ENCODE results near the gene ENTHD1. TPM values are rescaled to one million over a fixed set of nuclear protein-coding genes. Genes with fewer than 3 reads are reported as not detected.

The ENTHD1 gene
- total RNA-seq, 4 donors from 2014 or later, result 0.42 to 3.3 (median 1.8) TPM

DNA sequence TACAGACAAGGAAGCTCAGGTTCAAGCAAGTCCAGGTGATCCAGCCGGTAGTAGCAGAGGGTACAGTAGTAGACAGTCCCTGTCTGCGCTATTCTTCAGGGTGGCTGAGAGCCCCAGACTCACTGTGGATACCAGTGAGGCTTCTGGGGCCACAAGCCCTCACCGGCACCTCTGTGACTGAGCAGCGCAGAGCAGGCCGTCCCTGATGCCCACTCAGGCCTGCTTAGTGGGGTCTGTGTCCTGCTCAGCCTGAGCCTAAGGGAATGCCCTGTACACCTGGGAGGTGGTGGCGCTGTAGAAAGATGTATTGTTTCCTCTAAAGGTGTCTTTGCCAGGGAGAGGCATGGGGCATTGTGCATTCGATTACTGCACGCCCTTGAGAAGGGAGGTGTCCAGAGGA lies 179.2 kb downstream of the ENTHD1 start:
- Histone ChIP-seq H3K27me3 (peaks cover 0 to 11% of the 10 kb centered on the region in 2 donors), H3K9me3 (no peaks in the 10 kb centered on the region), H3K4me1 (no peaks in the 10 kb centered on the region), H3K4me3 (no peak overlapping the region), H3K27ac (no peak overlapping the region), H3K36me3 (no peaks in the 10 kb centered on the region)
- DNase-seq (ENCODE audit: low spot score in 2 of 2), result no peak
- no peak for TF ChIP-seq EP300 (IDR thresholded peaks at IDR 0.05)
- TF ChIP-seq POLR2A (IDR thresholded peaks at IDR 0.05), result no peak
- TF ChIP-seq, protein P1, sequence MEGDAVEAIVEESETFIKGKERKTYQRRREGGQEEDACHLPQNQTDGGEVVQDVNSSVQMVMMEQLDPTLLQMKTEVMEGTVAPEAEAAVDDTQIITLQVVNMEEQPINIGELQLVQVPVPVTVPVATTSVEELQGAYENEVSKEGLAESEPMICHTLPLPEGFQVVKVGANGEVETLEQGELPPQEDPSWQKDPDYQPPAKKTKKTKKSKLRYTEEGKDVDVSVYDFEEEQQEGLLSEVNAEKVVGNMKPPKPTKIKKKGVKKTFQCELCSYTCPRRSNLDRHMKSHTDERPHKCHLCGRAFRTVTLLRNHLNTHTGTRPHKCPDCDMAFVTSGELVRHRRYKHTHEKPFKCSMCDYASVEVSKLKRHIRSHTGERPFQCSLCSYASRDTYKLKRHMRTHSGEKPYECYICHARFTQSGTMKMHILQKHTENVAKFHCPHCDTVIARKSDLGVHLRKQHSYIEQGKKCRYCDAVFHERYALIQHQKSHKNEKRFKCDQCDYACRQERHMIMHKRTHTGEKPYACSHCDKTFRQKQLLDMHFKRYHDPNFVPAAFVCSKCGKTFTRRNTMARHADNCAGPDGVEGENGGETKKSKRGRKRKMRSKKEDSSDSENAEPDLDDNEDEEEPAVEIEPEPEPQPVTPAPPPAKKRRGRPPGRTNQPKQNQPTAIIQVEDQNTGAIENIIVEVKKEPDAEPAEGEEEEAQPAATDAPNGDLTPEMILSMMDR (IDR thresholded peaks at IDR 0.05), result no peak
- WGBS, 2 donors, result 92 to 93% methylated on average over 8 of the region's 8 CpGs

DNA sequence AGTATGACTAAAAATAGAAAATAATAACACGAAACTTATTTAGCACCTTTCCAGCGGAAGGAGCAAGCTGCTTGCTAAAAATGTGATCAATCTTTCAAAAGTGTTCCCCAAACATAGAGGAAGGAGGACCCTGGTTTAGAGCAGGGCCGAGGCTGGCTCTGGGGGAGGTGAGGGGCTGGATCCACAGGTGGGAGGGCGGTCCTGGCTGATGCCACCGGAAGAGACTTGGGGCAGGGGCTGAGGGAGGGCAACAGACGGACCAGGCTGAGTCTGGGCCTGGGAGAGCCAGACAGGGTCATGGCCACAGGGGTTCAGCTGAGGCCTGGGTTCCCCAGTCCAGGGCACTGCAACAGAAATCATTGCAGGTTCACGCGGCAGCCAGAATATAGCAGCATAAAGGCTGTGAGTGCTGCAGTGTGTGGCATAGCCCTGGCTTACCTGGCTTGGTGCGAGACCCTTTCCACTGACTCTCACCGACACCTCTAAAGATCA lies 179.7 kb downstream of the ENTHD1 start:
- H3K27ac ChIP-seq, result no peak overlapping the region
- 76 to 82% methylated on average over 8 to 10 of the region's 10 CpGs for WGBS, 2 donors
- no peaks in the 10 kb centered on the region for H3K36me3 ChIP-seq
- H3K4me3 ChIP-seq, result no peak overlapping the region
- no peaks in the 10 kb centered on the region for H3K9me3 ChIP-seq
- H3K27me3 ChIP-seq, result peaks cover 0 to 11% of the 10 kb centered on the region in 2 donors
- DNase-seq (ENCODE audit: low spot score in 2 of 2), result no peak
- no peaks in the 10 kb centered on the region for H3K4me1 ChIP-seq
- TF ChIP-seq POLR2A (IDR thresholded peaks at IDR 0.05) (no peak), EP300 (IDR thresholded peaks at IDR 0.05) (no peak)
- TF ChIP-seq, protein P1 (IDR thresholded peaks at IDR 0.05), result no peak

DNA sequence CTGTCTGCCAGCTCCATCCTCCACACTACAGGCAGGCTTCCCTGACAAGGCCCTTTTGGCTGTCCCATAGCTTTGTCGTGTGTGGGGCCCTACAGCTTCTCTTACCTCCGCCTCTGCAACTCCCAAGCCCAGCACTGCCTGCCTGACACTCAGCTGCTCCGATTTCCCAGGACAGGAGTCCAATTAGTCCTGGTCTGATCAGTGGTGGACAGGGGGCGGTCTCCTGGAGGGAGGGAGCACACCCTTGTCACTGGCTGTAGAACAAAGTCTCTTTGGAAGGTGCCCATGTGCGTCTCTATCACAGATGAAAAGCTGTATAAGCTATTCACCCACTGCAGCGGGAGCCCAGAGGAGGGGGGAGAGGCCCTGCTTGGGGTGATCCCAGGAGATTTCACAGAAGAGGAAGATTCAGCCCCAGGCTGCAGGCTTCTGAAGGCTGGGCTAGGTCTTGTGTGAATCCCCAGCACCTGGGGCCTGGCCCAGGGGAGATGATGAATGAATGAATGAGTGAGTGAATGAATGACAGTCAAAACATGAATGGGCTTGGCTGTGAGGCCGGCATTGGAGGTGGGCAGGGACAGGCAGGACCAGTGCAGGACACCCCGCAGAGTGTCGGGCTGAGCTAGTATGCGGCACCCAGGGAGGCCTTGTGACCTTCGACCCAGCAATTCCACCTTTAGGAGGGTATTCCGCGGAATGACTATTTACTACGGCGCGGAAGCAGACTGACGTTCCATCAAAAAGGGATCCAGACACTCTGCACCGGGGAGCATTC lies 180.6 kb downstream of the ENTHD1 start:
- TF ChIP-seq POLR2A (IDR thresholded peaks at IDR 0.05) (no peak), EP300 (IDR thresholded peaks at IDR 0.05) (no peak)
- TF ChIP-seq, protein P1 (IDR thresholded peaks at IDR 0.05), result no peak
- H3K9me3 ChIP-seq, result no peaks in the 10 kb centered on the region
- DNase-seq (ENCODE audit: low spot score in 2 of 2), result no peak

DNA sequence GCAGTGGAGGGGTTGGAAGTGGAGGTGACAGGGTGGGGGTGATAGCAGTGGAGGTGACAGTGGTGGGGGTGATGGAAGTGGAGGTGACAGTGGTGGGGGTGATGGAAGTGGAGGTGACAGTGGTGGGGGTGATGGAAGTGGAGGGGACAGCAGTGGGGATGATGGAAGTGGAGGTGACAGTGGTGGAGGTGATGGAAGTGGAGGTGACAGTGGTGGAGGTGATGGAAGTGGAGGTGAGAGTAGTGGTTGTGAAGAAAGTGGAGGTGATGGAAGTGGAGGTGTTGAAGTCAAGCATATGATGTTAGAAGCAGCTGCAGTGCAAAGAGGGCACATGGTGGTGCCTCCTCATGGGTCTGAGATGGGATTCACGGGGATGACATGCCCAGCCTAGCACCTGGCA lies 181.5 kb downstream of the ENTHD1 start:
- Histone ChIP-seq H3K36me3 (no peaks in the 10 kb centered on the region), H3K27me3 (peaks cover 0 to 11% of the 10 kb centered on the region in 2 donors), H3K4me3 (no peak overlapping the region), H3K4me1 (no peaks in the 10 kb centered on the region), H3K9me3 (no peaks in the 10 kb centered on the region), H3K27ac (no peak overlapping the region)
- no peak for DNase-seq (ENCODE audit: low spot score in 2 of 2)
- TF ChIP-seq POLR2A (IDR thresholded peaks at IDR 0.05) (no peak), EP300 (IDR thresholded peaks at IDR 0.05) (no peak)
- TF ChIP-seq, protein P1 (IDR thresholded peaks at IDR 0.05), result no peak
- 86 to 96% methylated on average over 1 of the region's 1 CpG for WGBS, 2 donors

More for the DNA sequence above, 180.6 kb downstream of the ENTHD1 start:
- H3K4me3 ChIP-seq, result no peak overlapping the region
- WGBS, 2 donors, result 60 to 65% methylated on average over 18 of the region's 18 CpGs
- no peaks in the 10 kb centered on the region for H3K36me3 ChIP-seq
- H3K4me1 ChIP-seq, result no peaks in the 10 kb centered on the region
- H3K27me3 ChIP-seq, result peaks cover 0 to 11% of the 10 kb centered on the region in 2 donors
- no peak overlapping the region for H3K27ac ChIP-seq

DNA sequence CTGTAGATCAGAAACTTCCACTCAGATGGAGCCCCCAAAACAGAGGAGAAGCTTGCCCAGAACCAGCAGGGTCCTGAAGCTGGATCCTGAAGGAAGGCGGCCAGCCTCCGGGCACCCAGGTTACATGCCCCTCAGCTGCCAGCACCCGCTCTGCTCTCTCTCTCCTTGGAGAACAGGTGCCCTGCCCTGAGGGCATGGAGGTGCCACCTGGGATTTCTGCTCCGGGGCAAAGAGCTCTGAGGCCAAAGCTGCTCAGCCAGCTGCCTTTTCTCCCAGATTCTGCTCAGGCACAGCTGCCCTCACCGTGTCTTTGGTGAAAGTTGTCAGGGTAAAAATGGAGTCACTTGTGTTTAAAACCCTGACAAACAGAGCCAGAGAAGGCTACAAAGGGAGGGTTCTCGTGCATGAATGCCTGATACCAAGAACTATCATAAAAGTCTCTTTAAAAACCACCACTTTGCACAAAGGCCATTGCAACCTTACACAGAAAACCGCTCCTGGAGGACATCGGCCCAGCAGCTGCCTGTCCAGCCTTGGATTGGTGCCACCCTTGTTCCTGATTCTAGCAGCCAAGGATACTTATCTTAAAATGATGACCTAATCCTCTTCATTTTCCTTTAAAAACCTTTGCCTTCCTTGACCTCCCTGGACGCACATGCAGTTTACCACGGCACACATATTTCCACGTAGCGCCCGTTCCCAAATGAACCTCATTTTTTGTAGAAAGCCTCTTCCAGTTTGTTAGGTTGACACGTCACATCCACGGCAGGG lies 183.0 kb downstream of the ENTHD1 start:
- peak in 1 of 2 donors; percentile 35 for DNase-seq (ENCODE audit: low spot score in 2 of 2)
- Histone ChIP-seq H3K4me3 (no peak overlapping the region), H3K27ac (no peak overlapping the region), H3K36me3 (no peaks in the 10 kb centered on the region), H3K4me1 (no peaks in the 10 kb centered on the region), H3K9me3 (no peaks in the 10 kb centered on the region), H3K27me3 (peaks cover 0 to 17% of the 10 kb centered on the region in 2 donors)
- 56 to 64% methylated on average over 14 to 15 of the region's 15 CpGs for WGBS, 2 donors
- no peak for TF ChIP-seq POLR2A (IDR thresholded peaks at IDR 0.05)
- TF ChIP-seq, protein P1 (IDR thresholded peaks at IDR 0.05), result no peak
- no peak for TF ChIP-seq EP300 (IDR thresholded peaks at IDR 0.05)

Measured in tibial nerve (tissue), 4 donors.